ENCODE results near the gene NUP205.

- TF ChIP-seq CTCF (IDR thresholded peaks at IDR 0.05) (peak in 2 of 4 donors; percentile 4 to 5), POLR2A (IDR thresholded peaks at IDR 0.05) (peak; percentile 23)
Observed at GRCh38 chr7:135557455-135558336, at the start of gene NUP205.

Data from right lobe of liver (tissue), 4 donors.